HepG2 (cell line): ENCODE data around the gene NHP2. TPM values are rescaled to one million over a fixed set of nuclear protein-coding genes. Genes with fewer than 3 reads are reported as not detected.

Experiments used
- ATAC-seq: fragments of 200-7000 bp; cut with Tn5 transposase; 3 replicates; pipeline ENCODE4 v1.9.1; 2020; ENCODE audit warnings: mild to moderate bottlenecking, moderate library complexity
- BruUV-seq: library from RNA; stranded (reverse); fragments of 400-500 nt; replicated peaks from 2 replicates; lab custom pipeline; 2021; lab: Mats Ljungman, UMichigan
- CTCF ChIA-PET: fragments of 300-600 bp; formaldehyde crosslinking; extraction: SDS; loops from one replicate; lab custom pipeline; 2021; ENCODE audit warnings: low total read pairs, inconsistent platforms, low intra/inter-chr PET ratio; lab: Yijun Ruan, JAX
- POLR2A ChIA-PET: fragments of 350-600 bp; sonication (Branson Sonifier 250); formaldehyde crosslinking; loops from one replicate; lab custom pipeline; 2020; ENCODE audit warnings: antibody characterized with exemption, inconsistent platforms; lab: Yijun Ruan, JAX
- DNase-seq: peaks from one replicate; pipeline ENCODE4 v3.0.0-alpha.2; 2015; ENCODE audit warnings: low spot score
- FAIRE-seq: peaks from 3 replicates; lab custom pipeline; 2011; peaks lifted over from hg19 to GRCh38; lab: Jason Lieb, UNC
- H2AFZ ChIP-seq: one replicate; pipeline ENCODE4 v1.6.1; 2011; ENCODE audit warnings: low read length, inconsistent platforms
- H3K27ac ChIP-seq: fragments of 300-600 bp; 3 replicates; pipeline ENCODE4 v1.8.0; 2011; ENCODE audit warnings: mixed run types, mild to moderate bottlenecking, mixed read lengths, low read length, inconsistent platforms; ENCODE audit not compliant: insufficient read depth; ENCODE audit errors: extremely low read length
- H3K27me3 ChIP-seq, 2 experiments: fragments of 200-600 bp in 1 of 2; 2 replicates in 1 of 2; 3 replicates in 1 of 2; pipeline versions ENCODE4 v1.6.0 to v1.8.0; 2011; ENCODE audit warnings: low read length in 2 of 2, mild to moderate bottlenecking in 2 of 2, moderate library complexity in 2 of 2, inconsistent platforms in 1 of 2; ENCODE audit not compliant: insufficient read depth in 2 of 2, control insufficient read depth in 1 of 2
- H3K36me3 ChIP-seq, 2 experiments: fragments of 200-600 bp in 1 of 2; replicated peaks in 1 of 2; 2 replicates in 1 of 2; 3 replicates in 1 of 2; pipeline versions ENCODE4 v1.5.1 to v1.8.0; 2011; ENCODE audit warnings: low read length in 2 of 2, inconsistent platforms in 1 of 2; ENCODE audit not compliant: insufficient read depth in 2 of 2, control insufficient read depth in 1 of 2
- H3K4me1 ChIP-seq: 2 replicates; pipeline ENCODE4 v1.5.1; 2012; ENCODE audit warnings: low read length, inconsistent platforms; ENCODE audit not compliant: insufficient read depth
- H3K4me2 ChIP-seq: 2 replicates; pipeline ENCODE4 v1.6.0; 2011; ENCODE audit warnings: low read depth, low read length, inconsistent platforms
- H3K4me3 ChIP-seq, 3 experiments: fragments of 200-600 bp in 1 of 3; sonication (generic), shearing (Covaris generic) in 1 of 3; replicated peaks in 1 of 3; 2 replicates each; pipeline ENCODE4 v1.5.1; 2011 to 2016; ENCODE audit warnings: low read length in 3 of 3, inconsistent platforms in 2 of 3, low read depth in 2 of 3, mild to moderate bottlenecking in 2 of 3, control low read depth in 1 of 3, mixed read lengths in 1 of 3; ENCODE audit not compliant: insufficient read depth in 1 of 3
- H3K79me2 ChIP-seq: one replicate; pipeline ENCODE4 v1.6.1; 2011; ENCODE audit warnings: low read length, inconsistent platforms; ENCODE audit not compliant: insufficient read depth
- H3K9ac ChIP-seq: 2 replicates; pipeline ENCODE4 v1.6.0; 2011; ENCODE audit warnings: mild to moderate bottlenecking, low read depth, low read length, inconsistent platforms; ENCODE audit not compliant: insufficient read depth
- H3K9me3 ChIP-seq: 2 replicates; pipeline ENCODE4 v1.5.1; 2012; ENCODE audit warnings: mild to moderate bottlenecking, low read length
- H4K20me1 ChIP-seq: 2 replicates; pipeline ENCODE4 v1.6.0; 2011; ENCODE audit warnings: inconsistent platforms, mild to moderate bottlenecking, low read length, moderate library complexity; ENCODE audit not compliant: insufficient read depth
- ATF1 ChIP-seq: IDR thresholded peaks from 2 replicates; pipeline ENCODE4 v1.6.1; 2016; ENCODE audit warnings: mild to moderate bottlenecking, control low read depth
- DNMT3B ChIP-seq: conservative IDR thresholded peaks from 2 replicates; pipeline ENCODE4 v1.6.1; 2016; ENCODE audit warnings: missing biosample characterization, control low read depth
- MAFK ChIP-seq, 2 experiments: IDR thresholded peaks in 1 of 2; conservative IDR thresholded peaks in 1 of 2; 2 replicates each; pipeline ENCODE4 v1.6.1; 2011; ENCODE audit warnings: improper control_type of control experiment in 2 of 2, low read length in 2 of 2
- NFE2 ChIP-seq: sonication (generic); formaldehyde crosslinking; IDR thresholded peaks from 2 replicates; pipeline ENCODE4 v1.4.0; 2020; ENCODE audit warnings: missing genetic modification reagents
- SMAD9 ChIP-seq: sonication (generic); formaldehyde crosslinking; IDR thresholded peaks from 2 replicates; pipeline ENCODE4 v1.5.1; 2020; ENCODE audit warnings: mild to moderate bottlenecking, missing genetic modification reagents
- ZFAT ChIP-seq: sonication (generic); formaldehyde crosslinking; conservative IDR thresholded peaks from 2 replicates; pipeline ENCODE4 v1.8.1; 2023; ENCODE audit warnings: missing genetic modification reagents, inconsistent platforms
- ZFP36L2 ChIP-seq: sonication (generic); formaldehyde crosslinking; IDR thresholded peaks from 2 replicates; pipeline ENCODE4 v1.4.0; 2020; ENCODE audit warnings: missing genetic modification reagents
- ZNF264 ChIP-seq: sonication (generic); formaldehyde crosslinking; IDR thresholded peaks from 2 replicates; pipeline ENCODE4 v1.4.0; 2020; ENCODE audit warnings: missing genetic modification reagents
- ZNF282 ChIP-seq: fragments of 450-650 bp; IDR thresholded peaks from 2 replicates; pipeline ENCODE4 v1.6.1; 2018; ENCODE audit not compliant: partially characterized antibody
- ZNF292 ChIP-seq: sonication (generic); formaldehyde crosslinking; IDR thresholded peaks from 2 replicates; pipeline ENCODE4 v1.8.1; 2022; ENCODE audit warnings: mild to moderate bottlenecking, low read depth, missing genetic modification reagents, borderline replicate concordance
- ZNF446 ChIP-seq: sonication (generic); formaldehyde crosslinking; IDR thresholded peaks from 2 replicates; pipeline ENCODE4 v1.5.0; 2020; ENCODE audit warnings: mild to moderate bottlenecking, missing genetic modification reagents
- WGBS: methylation state at CpG from one replicate; pipeline ENCODE4 v1.1.6; 2017; ENCODE audit warnings: low lambda C conversion rate; 5-methylcytosine and 5-hydroxymethylcytosine counted together
- in situ Hi-C: cut with HindIII; loops from 2 replicates; pipeline ENCODE4 v1.10.0; 2017; ENCODE audit warnings: low pct_unique_long_range_greater_than_20kb; ENCODE audit not compliant: extremely low pct_ligation_motif_present
- intact Hi-C: fragments of 100-400 bp; cut with micrococcal nuclease; formaldehyde crosslinking; loops from one replicate; pipeline ENCODE4 v1.10.0; 2022; ENCODE audit not compliant: unreplicated experiment
- polyA plus RNA-seq, 8 experiments: library from polyadenylated mRNA; depleted of rRNA in 3 of 8; stranded (reverse) in 7 of 8; unstranded in 1 of 8; fragments of >200 nt; fragmentation: Illumina TruSeq in 4 of 8; extraction: Trizol in 4 of 8; gene quantifications; 2 replicates each; pipeline versions ENCODE4 v1.2.1 to v1.2.3, GENCODE V29; 2011 to 2016; ENCODE audit warnings: low read depth in 4 of 8, missing spikeins in 1 of 8, mixed read lengths in 1 of 8; ENCODE audit not compliant: insufficient read depth in 1 of 8
- total RNA-seq, 5 experiments: library from RNA; depleted of rRNA; stranded (reverse); fragments of >200 nt; fragmentation: Illumina TruSeq; extraction: Trizol; gene quantifications; 2 replicates each; pipeline ENCODE4 v1.2.3, GENCODE V29; 2016; ENCODE audit warnings: low read depth in 1 of 5
- TF ChIP-seq, protein P1 (sequence below): sonication (generic); formaldehyde crosslinking; IDR thresholded peaks from 2 replicates; pipeline ENCODE4 v1.9.0; 2021; ENCODE audit warnings: mild to moderate bottlenecking, missing genetic modification reagents
- TF ChIP-seq, protein P2 (sequence below): sonication (generic); formaldehyde crosslinking; IDR thresholded peaks from 2 replicates; pipeline ENCODE4 v1.4.0; 2020; ENCODE audit warnings: mild to moderate bottlenecking, missing genetic modification reagents
- TF ChIP-seq, protein P3 (sequence below): sonication (generic); formaldehyde crosslinking; IDR thresholded peaks from 2 replicates; pipeline ENCODE4 v1.8.1; 2023; ENCODE audit warnings: missing genetic modification reagents, mild to moderate bottlenecking, borderline replicate concordance

The NHP2 gene
- total and polyA plus RNA-seq, 2 of the 13 experiments (the other 11 are each of a cell fraction or from before 2014, with no cell fraction given) = 56.2 to 96.1 TPM

DNA sequence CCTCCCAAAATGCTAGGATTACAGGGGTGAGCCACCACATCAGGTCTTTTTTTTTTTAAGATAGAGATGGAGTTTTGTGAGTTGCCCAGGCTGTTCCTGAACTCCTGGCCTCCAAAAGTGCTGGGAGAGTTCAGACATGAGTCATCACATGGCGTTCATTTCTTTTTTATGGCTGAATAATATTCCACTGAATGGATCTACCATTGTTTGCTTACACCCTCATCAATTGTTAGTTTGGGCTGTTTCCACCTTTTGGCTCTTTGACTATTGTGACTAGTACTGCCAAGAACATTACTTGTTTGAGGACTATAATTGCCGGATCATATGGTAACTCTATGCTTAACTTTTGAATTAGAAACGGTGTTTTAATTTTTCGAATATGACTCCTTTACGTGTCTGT, 41.1 kb downstream of the NHP2 start:
- CTCF ChIA-PET = no interaction called here

More for the DNA sequence above, 41.1 kb downstream of the NHP2 start:
- no TSS peak for BruUV-seq
- in situ Hi-C loops = no loop called here
- POLR2A ChIA-PET = no interaction called here
- intact Hi-C loops = no loop called here
- Histone ChIP-seq H3K4me1 (peaks cover 15% of the 10 kb centered on the region), H3K4me2 (no peak overlapping the region), H3K9me3 (no peaks in the 10 kb centered on the region), H3K79me2 (no peaks in the 10 kb centered on the region), H2AFZ (no peak overlapping the region), H3K9ac (no peak overlapping the region), H3K4me3 (no peak overlapping the region), H3K36me3 (no peaks in the 10 kb centered on the region), H4K20me1 (no peaks in the 10 kb centered on the region), H3K27me3 (peaks cover 11 to 64% of the 10 kb centered on the region in 2 experiments), H3K27ac (no peak overlapping the region)
- TF ChIP-seq ZNF292 (CRISPR knock-in tag) = no peak
- no peak for TF ChIP-seq ZNF446
- TF ChIP-seq, protein P1, sequence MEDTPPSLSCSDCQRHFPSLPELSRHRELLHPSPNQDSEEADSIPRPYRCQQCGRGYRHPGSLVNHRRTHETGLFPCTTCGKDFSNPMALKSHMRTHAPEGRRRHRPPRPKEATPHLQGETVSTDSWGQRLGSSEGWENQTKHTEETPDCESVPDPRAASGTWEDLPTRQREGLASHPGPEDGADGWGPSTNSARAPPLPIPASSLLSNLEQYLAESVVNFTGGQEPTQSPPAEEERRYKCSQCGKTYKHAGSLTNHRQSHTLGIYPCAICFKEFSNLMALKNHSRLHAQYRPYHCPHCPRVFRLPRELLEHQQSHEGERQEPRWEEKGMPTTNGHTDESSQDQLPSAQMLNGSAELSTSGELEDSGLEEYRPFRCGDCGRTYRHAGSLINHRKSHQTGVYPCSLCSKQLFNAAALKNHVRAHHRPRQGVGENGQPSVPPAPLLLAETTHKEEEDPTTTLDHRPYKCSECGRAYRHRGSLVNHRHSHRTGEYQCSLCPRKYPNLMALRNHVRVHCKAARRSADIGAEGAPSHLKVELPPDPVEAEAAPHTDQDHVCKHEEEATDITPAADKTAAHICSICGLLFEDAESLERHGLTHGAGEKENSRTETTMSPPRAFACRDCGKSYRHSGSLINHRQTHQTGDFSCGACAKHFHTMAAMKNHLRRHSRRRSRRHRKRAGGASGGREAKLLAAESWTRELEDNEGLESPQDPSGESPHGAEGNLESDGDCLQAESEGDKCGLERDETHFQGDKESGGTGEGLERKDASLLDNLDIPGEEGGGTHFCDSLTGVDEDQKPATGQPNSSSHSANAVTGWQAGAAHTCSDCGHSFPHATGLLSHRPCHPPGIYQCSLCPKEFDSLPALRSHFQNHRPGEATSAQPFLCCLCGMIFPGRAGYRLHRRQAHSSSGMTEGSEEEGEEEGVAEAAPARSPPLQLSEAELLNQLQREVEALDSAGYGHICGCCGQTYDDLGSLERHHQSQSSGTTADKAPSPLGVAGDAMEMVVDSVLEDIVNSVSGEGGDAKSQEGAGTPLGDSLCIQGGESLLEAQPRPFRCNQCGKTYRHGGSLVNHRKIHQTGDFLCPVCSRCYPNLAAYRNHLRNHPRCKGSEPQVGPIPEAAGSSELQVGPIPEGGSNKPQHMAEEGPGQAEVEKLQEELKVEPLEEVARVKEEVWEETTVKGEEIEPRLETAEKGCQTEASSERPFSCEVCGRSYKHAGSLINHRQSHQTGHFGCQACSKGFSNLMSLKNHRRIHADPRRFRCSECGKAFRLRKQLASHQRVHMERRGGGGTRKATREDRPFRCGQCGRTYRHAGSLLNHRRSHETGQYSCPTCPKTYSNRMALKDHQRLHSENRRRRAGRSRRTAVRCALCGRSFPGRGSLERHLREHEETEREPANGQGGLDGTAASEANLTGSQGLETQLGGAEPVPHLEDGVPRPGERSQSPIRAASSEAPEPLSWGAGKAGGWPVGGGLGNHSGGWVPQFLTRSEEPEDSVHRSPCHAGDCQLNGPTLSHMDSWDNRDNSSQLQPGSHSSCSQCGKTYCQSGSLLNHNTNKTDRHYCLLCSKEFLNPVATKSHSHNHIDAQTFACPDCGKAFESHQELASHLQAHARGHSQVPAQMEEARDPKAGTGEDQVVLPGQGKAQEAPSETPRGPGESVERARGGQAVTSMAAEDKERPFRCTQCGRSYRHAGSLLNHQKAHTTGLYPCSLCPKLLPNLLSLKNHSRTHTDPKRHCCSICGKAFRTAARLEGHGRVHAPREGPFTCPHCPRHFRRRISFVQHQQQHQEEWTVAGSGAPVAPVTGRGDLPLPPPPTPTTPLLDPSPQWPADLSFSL = no peak
- TF ChIP-seq ZNF282 = no peak
- no peak for TF ChIP-seq MAFK (conservative IDR thresholded peaks at IDR 0.05 in 1 of 2, IDR thresholded peaks at IDR 0.05 in 1 of 2; ENCODE audit: low read length in 2 of 2)
- TF ChIP-seq, protein P2, sequence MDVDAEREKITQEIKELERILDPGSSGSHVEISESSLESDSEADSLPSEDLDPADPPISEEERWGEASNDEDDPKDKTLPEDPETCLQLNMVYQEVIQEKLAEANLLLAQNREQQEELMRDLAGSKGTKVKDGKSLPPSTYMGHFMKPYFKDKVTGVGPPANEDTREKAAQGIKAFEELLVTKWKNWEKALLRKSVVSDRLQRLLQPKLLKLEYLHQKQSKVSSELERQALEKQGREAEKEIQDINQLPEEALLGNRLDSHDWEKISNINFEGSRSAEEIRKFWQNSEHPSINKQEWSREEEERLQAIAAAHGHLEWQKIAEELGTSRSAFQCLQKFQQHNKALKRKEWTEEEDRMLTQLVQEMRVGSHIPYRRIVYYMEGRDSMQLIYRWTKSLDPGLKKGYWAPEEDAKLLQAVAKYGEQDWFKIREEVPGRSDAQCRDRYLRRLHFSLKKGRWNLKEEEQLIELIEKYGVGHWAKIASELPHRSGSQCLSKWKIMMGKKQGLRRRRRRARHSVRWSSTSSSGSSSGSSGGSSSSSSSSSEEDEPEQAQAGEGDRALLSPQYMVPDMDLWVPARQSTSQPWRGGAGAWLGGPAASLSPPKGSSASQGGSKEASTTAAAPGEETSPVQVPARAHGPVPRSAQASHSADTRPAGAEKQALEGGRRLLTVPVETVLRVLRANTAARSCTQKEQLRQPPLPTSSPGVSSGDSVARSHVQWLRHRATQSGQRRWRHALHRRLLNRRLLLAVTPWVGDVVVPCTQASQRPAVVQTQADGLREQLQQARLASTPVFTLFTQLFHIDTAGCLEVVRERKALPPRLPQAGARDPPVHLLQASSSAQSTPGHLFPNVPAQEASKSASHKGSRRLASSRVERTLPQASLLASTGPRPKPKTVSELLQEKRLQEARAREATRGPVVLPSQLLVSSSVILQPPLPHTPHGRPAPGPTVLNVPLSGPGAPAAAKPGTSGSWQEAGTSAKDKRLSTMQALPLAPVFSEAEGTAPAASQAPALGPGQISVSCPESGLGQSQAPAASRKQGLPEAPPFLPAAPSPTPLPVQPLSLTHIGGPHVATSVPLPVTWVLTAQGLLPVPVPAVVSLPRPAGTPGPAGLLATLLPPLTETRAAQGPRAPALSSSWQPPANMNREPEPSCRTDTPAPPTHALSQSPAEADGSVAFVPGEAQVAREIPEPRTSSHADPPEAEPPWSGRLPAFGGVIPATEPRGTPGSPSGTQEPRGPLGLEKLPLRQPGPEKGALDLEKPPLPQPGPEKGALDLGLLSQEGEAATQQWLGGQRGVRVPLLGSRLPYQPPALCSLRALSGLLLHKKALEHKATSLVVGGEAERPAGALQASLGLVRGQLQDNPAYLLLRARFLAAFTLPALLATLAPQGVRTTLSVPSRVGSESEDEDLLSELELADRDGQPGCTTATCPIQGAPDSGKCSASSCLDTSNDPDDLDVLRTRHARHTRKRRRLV (CRISPR knock-in tag) = no peak
- no peak for TF ChIP-seq ATF1 (CRISPR knock-in tag)
- TF ChIP-seq, protein P3, sequence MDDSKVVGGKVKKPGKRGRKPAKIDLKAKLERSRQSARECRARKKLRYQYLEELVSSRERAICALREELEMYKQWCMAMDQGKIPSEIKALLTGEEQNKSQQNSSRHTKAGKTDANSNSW = no peak
- no peak for TF ChIP-seq NFE2 (CRISPR knock-in tag)
- no peak for TF ChIP-seq ZNF264 (CRISPR knock-in tag)
- TF ChIP-seq DNMT3B (CRISPR knock-in tag) = no peak
- TF ChIP-seq SMAD9 (CRISPR knock-in tag) = no peak
- TF ChIP-seq ZFP36L2 (CRISPR knock-in tag) = no peak
- no peak for TF ChIP-seq ZFAT (CRISPR knock-in tag)
- no peak for ATAC-seq
- WGBS = 42% methylated on average over 5 of the region's 5 CpGs
- no peak for DNase-seq
- no peak for FAIRE-seq
